ENCODE results near the gene JCAD. TPM values are rescaled to one million over a fixed set of nuclear protein-coding genes. Genes with fewer than 3 reads are reported as not detected.

JCAD gene
- total and polyA plus RNA-seq, 2 of the 8 experiments (the other 6 are each of a cell fraction or from before 2014, with no cell fraction given), result 0.56 to 5.2 TPM

DNA sequence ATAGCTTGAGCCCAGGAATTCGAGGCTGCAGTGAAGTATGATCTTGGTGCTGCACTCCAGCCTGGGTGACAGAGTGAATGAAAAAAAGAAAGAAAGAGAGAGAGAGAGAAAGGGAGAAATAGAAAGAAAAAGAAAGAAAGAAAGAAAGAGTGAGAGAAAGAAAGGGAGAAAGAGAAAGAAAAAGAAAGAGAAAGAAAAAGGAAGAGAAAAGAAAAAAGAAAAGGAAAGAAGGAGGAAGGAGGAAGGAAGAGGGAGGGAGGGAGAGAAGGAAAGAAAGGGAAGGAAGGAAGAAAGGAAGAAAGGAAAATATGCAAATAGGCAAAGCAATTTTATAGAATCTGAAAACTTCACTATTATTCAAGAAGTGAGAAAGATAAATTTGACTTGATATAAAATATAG, 24.5 kb upstream of the JCAD start (continued):
- TF ChIP-seq RBBP5 (IDR thresholded peaks at IDR 0.05; ENCODE audit: borderline replicate concordance, low read depth, low read length) (no peak), EGR1 (IDR thresholded peaks at IDR 0.05; ENCODE audit: borderline replicate concordance, low read depth, low read length) (no peak), TAF7 (optimal IDR thresholded peaks at IDR 0.05; ENCODE audit: borderline replicate concordance, low read depth, low read length) (no peak), RXRA (IDR thresholded peaks at IDR 0.05; ENCODE audit: insufficient read depth, low read depth, low read length) (no peak), TCF12 (IDR thresholded peaks at IDR 0.05; ENCODE audit: low read depth, low read length) (no peak), KDM5A (IDR thresholded peaks at IDR 0.05; ENCODE audit: low read length) (no peak), SIRT6 (IDR thresholded peaks at IDR 0.05; ENCODE audit: low read length) (no peak), TEAD4 (IDR thresholded peaks at IDR 0.05; ENCODE audit: low read depth, low read length) (no peak)
